Psoas muscle (tissue), 8 donors: ENCODE results near the gene NTHL1. TPM values are rescaled to one million over a fixed set of nuclear protein-coding genes. Genes with fewer than 3 reads are reported as not detected.
"Not testable (repeated sequence)": the region's sequence is repeated elsewhere in the genome, so short reads cannot be mapped to it uniquely, and the experiment has no call there.

Experiments
- ATAC-seq, 4 donors: fragments of 200-7000 bp; cut with Tn5 transposase; one replicate each; pipeline ENCODE4 v1.9.1; 2020; ENCODE audit warnings: moderate library complexity in 3 of 4, mild to moderate bottlenecking in 2 of 4
- DNase-seq, 2 donors: peaks; one replicate each; pipeline ENCODE4 v3.0.0-alpha.2; 2020
- H3K27ac ChIP-seq: fragments of 200-600 bp; one replicate; pipeline ENCODE4 v1.8.0; 2022
- H3K27me3 ChIP-seq, 3 donors: fragments of 200-600 bp in 1 of 3; one replicate each; pipeline versions ENCODE4 v1.6.1 to v1.8.0; 2013 to 2022; ENCODE audit warnings: low read length in 2 of 3, mild to moderate bottlenecking in 2 of 3, moderate library complexity in 1 of 3; ENCODE audit not compliant: insufficient read depth in 3 of 3
- H3K36me3 ChIP-seq, 2 donors: fragments of 200-600 bp in 1 of 2; one replicate each; pipeline versions ENCODE4 v1.6.1 to v1.8.0; 2013 to 2022; ENCODE audit warnings: low read depth in 1 of 2, mild to moderate bottlenecking in 1 of 2, moderate library complexity in 1 of 2; ENCODE audit not compliant: insufficient read depth in 1 of 2
- H3K4me1 ChIP-seq: fragments of 200-600 bp; one replicate; pipeline ENCODE4 v1.8.0; 2022
- H3K4me3 ChIP-seq: fragments of 200-600 bp; one replicate; pipeline ENCODE4 v1.8.0; 2022; ENCODE audit warnings: mild to moderate bottlenecking
- H3K9me3 ChIP-seq: fragments of 200-600 bp; one replicate; pipeline ENCODE4 v1.8.0; 2022
- CTCF ChIP-seq: fragments of 200-600 bp; IDR thresholded peaks from one replicate; pipeline ENCODE4 v1.8.0; 2022; ENCODE audit warnings: antibody characterized with exemption
- whole genome bisulfite sequencing, 3 donors: extraction: QIAGEN DNeasy Blood & Tissue Kit; methylation state at CpG; one replicate each; pipeline versions ENCODE4 v1.1.6 to v1.1.7; 2013; 5-methylcytosine and 5-hydroxymethylcytosine counted together
- intact Hi-C, 2 donors: fragments of 100-400 bp; cut with DNase I; formaldehyde crosslinking; loops; one replicate each; pipeline versions ENCODE4 v1.11.0 to v1.14.2; 2022
- polyA plus RNA-seq, 3 donors: library from polyadenylated mRNA; stranded (reverse); fragments of 200-250 nt; gene quantifications; one replicate each; pipeline ENCODE4 v1.2.3, GENCODE V29; 2013
- total RNA-seq, 4 donors: library from RNA; stranded (reverse); fragmentation: NEBNext Ultra II Directional in 2 of 4; extraction: Animal tissue kit (Norgen Biotek cat#: 25700) in 2 of 4; gene quantifications; one replicate each; pipeline versions ENCODE4 v1.2.1 to v1.2.4, GENCODE V29; 2021 to 2023
- donor health status: healthy with polysubstance abuse.
- donor health status: DM: no; HTN: no; CAD: no; lungs with moderate emphysema.
- donor health status: Bipolar disorder and iron deficiency.
- donor health status: healthy.
- donor health status: DM: yes; HTN: yes; CAD: no.
- donor health status: DM: no; HTN: no; CAD: no.
- donor health status: DM: no; HTN: no; CAD: no.
- donor health status: DM: yes; HTN: yes; CAD: no.

NTHL1 gene
- total and polyA plus RNA-seq, 7 donors = 3.1 to 17.7 (median 8.0) TPM

- Histone ChIP-seq H3K27ac (no peak overlapping the region), H3K27me3 (peaks cover 0 to 24% (median 15%) of the 10 kb centered on the region in 3 donors), H3K4me1 (no peaks in the 10 kb centered on the region), H3K36me3 (no peaks in the 10 kb centered on the region), H3K9me3 (no peaks in the 10 kb centered on the region), H3K4me3 (no peak overlapping the region)
- intact Hi-C loops = no loop called here
- 27 to 35% (median 34%) methylated on average over 13 of the region's 13 CpGs for WGBS, 3 donors
- DNase-seq = peak in 1 of 2 donors; percentile 47
- ATAC-seq = no peak
- peak; percentile 13 for TF ChIP-seq CTCF
Observed at GRCh38 chr16:2016407-2016922, 31.2 kb downstream of the NTHL1 start.

DNA sequence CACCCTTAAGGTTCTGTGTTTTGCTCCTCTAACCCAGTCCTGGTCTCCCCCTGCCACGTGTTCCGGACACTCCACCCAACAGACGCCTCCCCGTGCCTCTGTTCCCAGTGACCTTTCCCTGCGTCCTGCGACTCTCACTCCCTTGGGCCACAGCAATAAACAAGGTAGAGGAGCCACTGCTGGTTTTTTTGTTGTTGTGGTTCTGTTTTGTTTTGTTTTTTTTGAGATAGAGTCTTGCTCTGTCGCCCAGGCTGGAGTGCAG, 31.8 kb downstream of the NTHL1 start:
- Histone ChIP-seq H3K4me3 (no peak overlapping the region), H3K27ac (no peak overlapping the region), H3K9me3 (no peaks in the 10 kb centered on the region), H3K4me1 (no peaks in the 10 kb centered on the region), H3K27me3 (peaks cover 0 to 18% (median 15%) of the 10 kb centered on the region in 3 donors), H3K36me3 (no peaks in the 10 kb centered on the region)
- intact Hi-C loops = no loop called here
- no peak for ATAC-seq
- no peak for TF ChIP-seq CTCF
- peak in 1 of 2 donors; percentile 35 for DNase-seq
- WGBS, 3 donors = 85 to 89% (median 87%) methylated on average over 7 of the region's 7 CpGs

DNA sequence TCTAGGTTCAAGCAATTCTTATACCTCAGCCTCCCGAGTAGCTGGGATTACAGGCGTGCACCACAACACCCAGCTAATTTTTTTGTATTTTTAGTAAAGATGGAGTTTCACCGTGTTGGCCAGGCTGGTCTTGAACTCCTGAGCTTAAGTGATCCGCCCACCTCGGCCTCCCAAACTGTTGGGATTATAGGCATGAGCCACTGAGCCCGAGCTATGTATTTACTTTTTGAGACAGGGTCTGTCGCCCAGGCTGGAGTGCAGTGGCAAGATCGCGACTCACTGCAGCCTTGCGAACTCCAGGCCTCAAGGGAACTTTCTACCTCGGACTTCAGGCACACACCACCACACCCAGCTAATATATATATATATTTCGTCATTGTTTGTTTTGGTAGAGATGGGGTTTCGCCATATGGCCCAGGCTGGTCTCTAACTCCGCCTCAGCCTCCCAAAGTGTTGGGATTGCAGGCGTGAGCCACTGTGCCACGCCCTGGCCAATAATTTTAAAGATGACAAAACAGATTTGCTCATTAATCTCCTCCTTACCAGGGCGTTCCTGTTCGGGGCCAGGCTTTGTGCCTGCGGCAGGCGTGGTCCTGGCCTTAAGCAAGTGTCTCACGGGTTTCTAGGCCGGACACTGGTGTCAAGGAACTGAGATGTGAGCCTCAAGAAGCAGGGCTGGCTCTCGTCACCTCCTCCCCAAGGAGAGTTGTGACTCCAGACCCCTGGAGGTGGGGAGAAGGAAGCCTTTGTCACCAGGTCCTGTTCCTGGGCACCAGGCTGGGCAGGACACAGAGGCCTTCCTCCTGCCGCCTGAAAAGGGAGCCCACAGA, 32.3 kb downstream of the NTHL1 start:
- DNase-seq = peak in 1 of 2 donors; percentile 46

GRCh38 chr16:2013527-2013926, 34.1 kb downstream of the NTHL1 start:
- Histone ChIP-seq H3K4me3 (no peak overlapping the region), H3K27me3 (peaks cover 0 to 2% (median 0%) of the 10 kb centered on the region in 3 donors), H3K27ac (no peak overlapping the region), H3K4me1 (peaks cover 10% of the 10 kb centered on the region), H3K36me3 (no peaks in the 10 kb centered on the region), H3K9me3 (no peaks in the 10 kb centered on the region)
- no peak for TF ChIP-seq CTCF
- ATAC-seq (no peak), DNase-seq (peak in 1 of 2 donors; percentile 42)
- 87 to 92% (median 91%) methylated on average over 15 of the region's 15 CpGs for WGBS, 3 donors
- intact Hi-C loops = no loop called here

More for the DNA sequence above, 32.3 kb downstream of the NTHL1 start:
- TF ChIP-seq CTCF = no peak
- ATAC-seq = no peak
- H3K27me3 ChIP-seq = peaks cover 0 to 13% (median 12%) of the 10 kb centered on the region in 3 donors
- H3K4me1 ChIP-seq = peaks cover 4% of the 10 kb centered on the region
- no peak overlapping the region for H3K4me3 ChIP-seq
- intact Hi-C loops = no loop called here
- WGBS, 3 donors = 86 to 88% (median 86%) methylated on average over 24 of the region's 24 CpGs
- H3K9me3 ChIP-seq = no peaks in the 10 kb centered on the region
- no peaks in the 10 kb centered on the region for H3K36me3 ChIP-seq
- H3K27ac ChIP-seq = no peak overlapping the region

DNA sequence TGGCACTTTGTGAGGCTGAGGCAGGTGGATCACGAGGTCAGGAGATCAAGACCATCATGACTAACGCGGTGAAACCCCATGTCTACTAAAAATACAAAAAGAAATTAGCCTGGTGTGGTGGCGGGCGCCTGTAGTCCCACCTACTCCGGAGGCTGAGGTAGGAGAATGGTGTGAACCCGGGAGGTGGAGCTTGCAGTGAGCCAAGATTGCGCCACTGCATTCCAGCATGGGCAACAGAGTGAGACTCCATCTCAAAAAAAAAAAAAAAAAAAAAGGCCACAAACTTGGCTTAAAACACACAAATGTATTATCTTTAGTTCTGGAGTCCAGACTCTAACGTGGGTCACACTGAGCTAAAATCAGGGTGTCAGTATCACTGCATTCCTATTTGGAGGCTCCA, 35.9 kb downstream of the NTHL1 start:
- DNase-seq, H3K27me3 ChIP-seq, ATAC-seq, H3K27ac ChIP-seq, H3K4me3 ChIP-seq, H3K9me3 ChIP-seq, intact Hi-C loops: not testable (repeated sequence)
- H3K4me1 ChIP-seq = peaks cover 28% of the 10 kb centered on the region
- WGBS, 3 donors = 87% methylated on average over 9 of the region's 9 CpGs
- H3K36me3 ChIP-seq = peaks cover 0 to 13% of the 10 kb centered on the region in 2 donors
